ENCODE results near the gene UNC13D.

UNC13D gene

DNA sequence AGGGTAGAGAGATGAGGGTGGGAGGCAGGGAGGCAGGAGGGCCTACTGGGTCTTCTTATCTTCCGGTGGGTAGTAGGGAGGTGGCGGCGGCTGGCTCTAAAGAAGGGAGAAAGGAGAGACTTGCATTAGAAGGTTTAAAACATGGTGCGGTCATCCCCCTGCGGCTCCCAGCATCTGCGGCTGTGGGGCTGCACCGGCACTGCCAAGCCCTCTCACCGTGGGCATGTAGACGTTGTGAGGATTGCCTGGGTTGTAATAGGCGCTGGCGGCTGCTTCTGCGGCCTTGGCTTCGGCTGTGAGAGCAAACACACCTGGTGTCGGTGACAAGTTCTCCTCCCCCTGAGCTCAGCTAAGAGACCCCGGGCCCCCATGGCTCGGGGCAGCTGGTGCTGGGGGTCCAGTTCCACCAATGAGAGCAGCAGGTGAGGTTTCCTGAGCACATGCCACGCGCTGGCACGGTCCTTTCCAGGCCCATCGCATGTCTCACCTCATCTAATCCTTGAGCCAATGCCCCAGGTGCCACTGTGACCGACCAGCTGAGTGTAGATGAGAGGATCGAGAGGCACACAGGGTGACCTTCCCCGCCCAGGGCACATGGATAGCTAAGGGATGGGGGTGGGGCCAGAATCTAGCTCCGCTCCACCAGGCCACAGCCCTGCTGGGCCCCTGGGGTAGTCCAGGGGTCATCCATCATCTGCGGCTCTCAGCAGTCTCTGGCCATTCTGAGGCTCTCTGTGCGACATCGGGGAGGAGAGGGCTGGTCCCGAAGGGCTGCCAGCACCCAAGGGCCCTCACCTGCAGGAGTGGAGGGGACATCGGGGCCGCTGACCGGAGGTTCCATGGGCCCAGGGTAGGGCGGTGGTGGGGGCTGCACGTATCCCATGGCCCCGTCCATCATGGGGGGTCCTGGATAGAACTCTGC lies 2.7 kb upstream of the UNC13D start:
- TF ChIP-seq, protein P1, sequence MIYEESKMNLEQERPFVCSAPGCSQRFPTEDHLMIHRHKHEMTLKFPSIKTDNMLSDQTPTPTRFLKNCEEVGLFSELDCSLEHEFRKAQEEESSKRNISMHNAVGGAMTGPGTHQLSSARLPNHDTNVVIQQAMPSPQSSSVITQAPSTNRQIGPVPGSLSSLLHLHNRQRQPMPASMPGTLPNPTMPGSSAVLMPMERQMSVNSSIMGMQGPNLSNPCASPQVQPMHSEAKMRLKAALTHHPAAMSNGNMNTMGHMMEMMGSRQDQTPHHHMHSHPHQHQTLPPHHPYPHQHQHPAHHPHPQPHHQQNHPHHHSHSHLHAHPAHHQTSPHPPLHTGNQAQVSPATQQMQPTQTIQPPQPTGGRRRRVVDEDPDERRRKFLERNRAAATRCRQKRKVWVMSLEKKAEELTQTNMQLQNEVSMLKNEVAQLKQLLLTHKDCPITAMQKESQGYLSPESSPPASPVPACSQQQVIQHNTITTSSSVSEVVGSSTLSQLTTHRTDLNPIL (CRISPR knock-in tag; IDR thresholded peaks at IDR 0.05; ENCODE audit: low read depth), result no peak
- TF ChIP-seq ESRRG (CRISPR knock-in tag; IDR thresholded peaks at IDR 0.05) (no peak), ZFP3 (CRISPR knock-in tag; IDR thresholded peaks at IDR 0.05) (no peak), ZFP30 (CRISPR knock-in tag; IDR thresholded peaks at IDR 0.05) (no peak), BACH2 (CRISPR knock-in tag; IDR thresholded peaks at IDR 0.05; ENCODE audit: borderline replicate concordance) (no peak), ZNF8 (CRISPR knock-in tag; IDR thresholded peaks at IDR 0.05) (no peak), TCF4 (CRISPR knock-in tag; IDR thresholded peaks at IDR 0.05; ENCODE audit: borderline replicate concordance) (no peak), PPARA (CRISPR knock-in tag; IDR thresholded peaks at IDR 0.05; ENCODE audit: borderline replicate concordance) (no peak), OSR1 (CRISPR knock-in tag; IDR thresholded peaks at IDR 0.05) (no peak), GLIS3 (CRISPR knock-in tag; IDR thresholded peaks at IDR 0.05) (no peak), ZNF565 (CRISPR knock-in tag; conservative IDR thresholded peaks at IDR 0.05; ENCODE audit: low read depth) (no peak), ZC3H10 (CRISPR knock-in tag; IDR thresholded peaks at IDR 0.05) (no peak), ZNF70 (CRISPR knock-in tag; IDR thresholded peaks at IDR 0.05) (no peak), ARNTL (CRISPR knock-in tag; IDR thresholded peaks at IDR 0.05; ENCODE audit: borderline replicate concordance, low read depth) (no peak), RARB (CRISPR knock-in tag; IDR thresholded peaks at IDR 0.05) (no peak)
- TF ChIP-seq, protein P2, sequence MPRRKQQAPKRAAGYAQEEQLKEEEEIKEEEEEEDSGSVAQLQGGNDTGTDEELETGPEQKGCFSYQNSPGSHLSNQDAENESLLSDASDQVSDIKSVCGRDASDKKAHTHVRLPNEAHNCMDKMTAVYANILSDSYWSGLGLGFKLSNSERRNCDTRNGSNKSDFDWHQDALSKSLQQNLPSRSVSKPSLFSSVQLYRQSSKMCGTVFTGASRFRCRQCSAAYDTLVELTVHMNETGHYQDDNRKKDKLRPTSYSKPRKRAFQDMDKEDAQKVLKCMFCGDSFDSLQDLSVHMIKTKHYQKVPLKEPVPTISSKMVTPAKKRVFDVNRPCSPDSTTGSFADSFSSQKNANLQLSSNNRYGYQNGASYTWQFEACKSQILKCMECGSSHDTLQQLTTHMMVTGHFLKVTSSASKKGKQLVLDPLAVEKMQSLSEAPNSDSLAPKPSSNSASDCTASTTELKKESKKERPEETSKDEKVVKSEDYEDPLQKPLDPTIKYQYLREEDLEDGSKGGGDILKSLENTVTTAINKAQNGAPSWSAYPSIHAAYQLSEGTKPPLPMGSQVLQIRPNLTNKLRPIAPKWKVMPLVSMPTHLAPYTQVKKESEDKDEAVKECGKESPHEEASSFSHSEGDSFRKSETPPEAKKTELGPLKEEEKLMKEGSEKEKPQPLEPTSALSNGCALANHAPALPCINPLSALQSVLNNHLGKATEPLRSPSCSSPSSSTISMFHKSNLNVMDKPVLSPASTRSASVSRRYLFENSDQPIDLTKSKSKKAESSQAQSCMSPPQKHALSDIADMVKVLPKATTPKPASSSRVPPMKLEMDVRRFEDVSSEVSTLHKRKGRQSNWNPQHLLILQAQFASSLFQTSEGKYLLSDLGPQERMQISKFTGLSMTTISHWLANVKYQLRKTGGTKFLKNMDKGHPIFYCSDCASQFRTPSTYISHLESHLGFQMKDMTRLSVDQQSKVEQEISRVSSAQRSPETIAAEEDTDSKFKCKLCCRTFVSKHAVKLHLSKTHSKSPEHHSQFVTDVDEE (CRISPR knock-in tag; IDR thresholded peaks at IDR 0.05), result no peak
- TF ChIP-seq, protein P3, sequence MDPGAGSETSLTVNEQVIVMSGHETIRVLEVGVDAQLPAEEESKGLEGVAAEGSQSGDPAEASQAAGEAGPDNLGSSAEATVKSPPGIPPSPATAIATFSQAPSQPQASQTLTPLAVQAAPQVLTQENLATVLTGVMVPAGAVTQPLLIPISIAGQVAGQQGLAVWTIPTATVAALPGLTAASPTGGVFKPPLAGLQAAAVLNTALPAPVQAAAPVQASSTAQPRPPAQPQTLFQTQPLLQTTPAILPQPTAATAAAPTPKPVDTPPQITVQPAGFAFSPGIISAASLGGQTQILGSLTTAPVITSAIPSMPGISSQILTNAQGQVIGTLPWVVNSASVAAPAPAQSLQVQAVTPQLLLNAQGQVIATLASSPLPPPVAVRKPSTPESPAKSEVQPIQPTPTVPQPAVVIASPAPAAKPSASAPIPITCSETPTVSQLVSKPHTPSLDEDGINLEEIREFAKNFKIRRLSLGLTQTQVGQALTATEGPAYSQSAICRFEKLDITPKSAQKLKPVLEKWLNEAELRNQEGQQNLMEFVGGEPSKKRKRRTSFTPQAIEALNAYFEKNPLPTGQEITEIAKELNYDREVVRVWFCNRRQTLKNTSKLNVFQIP (CRISPR knock-in tag; IDR thresholded peaks at IDR 0.05; ENCODE audit: borderline replicate concordance, low read depth), result no peak
- TF ChIP-seq, protein P4, sequence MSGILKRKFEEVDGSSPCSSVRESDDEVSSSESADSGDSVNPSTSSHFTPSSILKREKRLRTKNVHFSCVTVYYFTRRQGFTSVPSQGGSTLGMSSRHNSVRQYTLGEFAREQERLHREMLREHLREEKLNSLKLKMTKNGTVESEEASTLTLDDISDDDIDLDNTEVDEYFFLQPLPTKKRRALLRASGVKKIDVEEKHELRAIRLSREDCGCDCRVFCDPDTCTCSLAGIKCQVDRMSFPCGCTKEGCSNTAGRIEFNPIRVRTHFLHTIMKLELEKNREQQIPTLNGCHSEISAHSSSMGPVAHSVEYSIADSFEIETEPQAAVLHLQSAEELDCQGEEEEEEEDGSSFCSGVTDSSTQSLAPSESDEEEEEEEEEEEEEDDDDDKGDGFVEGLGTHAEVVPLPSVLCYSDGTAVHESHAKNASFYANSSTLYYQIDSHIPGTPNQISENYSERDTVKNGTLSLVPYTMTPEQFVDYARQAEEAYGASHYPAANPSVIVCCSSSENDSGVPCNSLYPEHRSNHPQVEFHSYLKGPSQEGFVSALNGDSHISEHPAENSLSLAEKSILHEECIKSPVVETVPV (CRISPR knock-in tag; IDR thresholded peaks at IDR 0.05), result no peak
- TF ChIP-seq, protein P5, sequence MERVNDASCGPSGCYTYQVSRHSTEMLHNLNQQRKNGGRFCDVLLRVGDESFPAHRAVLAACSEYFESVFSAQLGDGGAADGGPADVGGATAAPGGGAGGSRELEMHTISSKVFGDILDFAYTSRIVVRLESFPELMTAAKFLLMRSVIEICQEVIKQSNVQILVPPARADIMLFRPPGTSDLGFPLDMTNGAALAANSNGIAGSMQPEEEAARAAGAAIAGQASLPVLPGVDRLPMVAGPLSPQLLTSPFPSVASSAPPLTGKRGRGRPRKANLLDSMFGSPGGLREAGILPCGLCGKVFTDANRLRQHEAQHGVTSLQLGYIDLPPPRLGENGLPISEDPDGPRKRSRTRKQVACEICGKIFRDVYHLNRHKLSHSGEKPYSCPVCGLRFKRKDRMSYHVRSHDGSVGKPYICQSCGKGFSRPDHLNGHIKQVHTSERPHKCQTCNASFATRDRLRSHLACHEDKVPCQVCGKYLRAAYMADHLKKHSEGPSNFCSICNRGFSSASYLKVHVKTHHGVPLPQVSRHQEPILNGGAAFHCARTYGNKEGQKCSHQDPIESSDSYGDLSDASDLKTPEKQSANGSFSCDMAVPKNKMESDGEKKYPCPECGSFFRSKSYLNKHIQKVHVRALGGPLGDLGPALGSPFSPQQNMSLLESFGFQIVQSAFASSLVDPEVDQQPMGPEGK (CRISPR knock-in tag; IDR thresholded peaks at IDR 0.05; ENCODE audit: borderline replicate concordance), result no peak
- no peak for ATAC-seq

DNA sequence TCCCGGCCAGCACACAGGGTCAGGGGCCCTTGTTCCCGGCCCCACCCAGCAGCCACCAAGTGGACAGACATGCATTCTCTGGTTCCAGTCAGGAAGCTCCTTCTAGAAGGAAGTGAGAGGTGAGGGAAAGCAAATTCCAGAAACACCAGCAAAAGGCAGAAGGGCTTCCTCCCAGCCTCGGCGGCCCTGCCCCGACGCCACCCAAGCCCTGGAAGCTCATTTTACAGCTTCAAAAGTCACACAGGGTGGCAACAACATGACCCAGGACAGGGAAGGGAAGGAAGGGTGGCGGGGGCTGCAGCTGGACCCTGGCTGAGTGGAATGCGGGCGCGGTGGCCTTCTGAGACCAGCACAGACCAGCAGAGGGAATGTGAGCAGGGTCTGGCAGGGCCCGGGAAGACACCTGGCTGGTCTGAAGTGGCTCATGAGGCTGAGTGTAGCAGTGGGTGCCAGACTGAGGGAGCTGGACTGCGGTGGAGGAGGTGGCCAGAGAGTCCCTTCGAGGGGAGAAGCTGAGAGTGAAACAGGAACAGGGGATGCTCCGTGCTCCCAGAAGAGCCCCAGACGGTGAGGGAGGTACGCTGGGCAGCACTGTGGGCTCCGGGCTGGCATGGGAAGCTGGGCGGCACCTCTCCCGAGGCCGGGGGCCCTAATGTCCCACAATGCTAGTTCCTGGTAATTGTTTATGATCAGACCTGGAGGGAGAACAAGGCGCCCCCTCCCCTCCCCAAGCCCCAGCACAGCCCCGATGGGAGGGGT lies 1.9 kb upstream of the UNC13D start:
- TF ChIP-seq ISL1 (CRISPR knock-in tag; IDR thresholded peaks at IDR 0.05), result no peak
- no peak for TF ChIP-seq ZNF8 (CRISPR knock-in tag; IDR thresholded peaks at IDR 0.05)
- no peak for TF ChIP-seq ZNF565 (CRISPR knock-in tag; conservative IDR thresholded peaks at IDR 0.05; ENCODE audit: low read depth)
- ATAC-seq, result no peak

Measured in SK-N-SH treated with all-trans-retinoic acid at 6 μM for 48 hours (cell line).